Measurements from ENCODE around the gene HECTD1.
A peak's percentile ranks its signal among the peaks of the same experiment; 100 is the strongest.
"Not testable (repeated sequence)": the region's sequence is repeated elsewhere in the genome, so short reads cannot be mapped to it uniquely, and the experiment has no call there.

Gene HECTD1

DNA sequence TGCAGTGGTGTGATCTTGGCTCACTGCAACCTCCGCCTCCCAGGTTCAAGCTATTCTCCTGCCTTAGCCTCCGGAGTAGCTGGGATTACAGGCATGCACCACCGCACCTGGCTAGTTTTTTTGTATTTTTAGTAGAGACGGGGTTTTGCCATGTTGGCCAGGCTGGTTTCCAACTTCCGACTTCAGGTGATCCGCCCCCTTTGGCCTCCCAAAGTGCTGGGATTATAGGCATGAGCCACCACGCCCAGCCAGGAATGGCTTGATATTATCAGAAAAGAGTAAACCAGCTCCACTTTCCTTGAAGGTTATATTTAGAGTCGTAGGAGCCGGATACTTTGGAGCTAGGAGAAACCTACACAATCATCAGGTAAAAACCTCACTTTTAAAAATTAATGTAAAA lies 121.1 kb downstream of the HECTD1 start:
- H3K27me3 Mint-ChIP-seq; H3K36me3 Mint-ChIP-seq (ENCODE audit: insufficient read depth); H3K4me3 Mint-ChIP-seq; ATAC-seq (replicated peaks; ENCODE audit: extremely low read depth, poor library complexity, severe bottlenecking); H3K4me1 Mint-ChIP-seq; H3K27ac Mint-ChIP-seq (ENCODE audit: low read depth); DNase-seq (ENCODE audit: low spot score in 2 of 2); H3K9me3 Mint-ChIP-seq: not testable (repeated sequence)

DNA sequence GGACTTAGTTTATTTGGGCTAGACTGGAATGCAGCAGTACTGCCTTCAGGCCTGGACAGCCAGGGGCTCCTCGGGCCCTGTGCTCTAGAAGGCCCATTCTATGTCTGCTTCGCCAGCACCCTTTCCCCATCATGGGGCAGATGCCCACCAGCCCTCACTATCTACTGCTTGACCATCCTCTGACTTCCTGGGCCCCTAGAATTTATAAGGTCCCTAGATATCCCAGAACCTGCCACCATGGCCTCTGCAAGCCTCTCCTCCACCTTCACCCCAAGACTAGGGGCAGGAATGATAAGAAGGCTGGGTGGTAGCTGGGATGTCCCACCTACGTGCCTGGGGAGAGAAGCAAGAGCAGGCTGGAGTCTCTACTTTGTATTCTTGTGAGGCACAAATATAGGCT lies 122.6 kb downstream of the HECTD1 start:
- peaks cover 12% of the 10 kb centered on the region for H3K36me3 Mint-ChIP-seq (ENCODE audit: insufficient read depth)
- H3K4me3 Mint-ChIP-seq = no peak overlapping the region
- DNase-seq (ENCODE audit: low spot score in 2 of 2) = no peak
- ATAC-seq (replicated peaks; ENCODE audit: extremely low read depth, poor library complexity, severe bottlenecking) = no peak
- no peaks in the 10 kb centered on the region for H3K4me1 Mint-ChIP-seq
- no peaks in the 10 kb centered on the region for H3K27me3 Mint-ChIP-seq
- no peak overlapping the region for H3K27ac Mint-ChIP-seq (ENCODE audit: low read depth)
- H3K9me3 Mint-ChIP-seq = no peaks in the 10 kb centered on the region

GRCh38 chr14:31084385-31084784 lies 123.2 kb downstream of the HECTD1 start:
- no peak overlapping the region for H3K4me3 Mint-ChIP-seq
- H3K27ac Mint-ChIP-seq (ENCODE audit: low read depth) = no peak overlapping the region
- H3K4me1 Mint-ChIP-seq = no peaks in the 10 kb centered on the region
- peaks cover 12% of the 10 kb centered on the region for H3K36me3 Mint-ChIP-seq (ENCODE audit: insufficient read depth)
- H3K27me3 Mint-ChIP-seq = no peaks in the 10 kb centered on the region
- H3K9me3 Mint-ChIP-seq = no peaks in the 10 kb centered on the region
- no peak for DNase-seq (ENCODE audit: low spot score in 2 of 2)
- ATAC-seq (replicated peaks; ENCODE audit: extremely low read depth, poor library complexity, severe bottlenecking) = no peak

DNA sequence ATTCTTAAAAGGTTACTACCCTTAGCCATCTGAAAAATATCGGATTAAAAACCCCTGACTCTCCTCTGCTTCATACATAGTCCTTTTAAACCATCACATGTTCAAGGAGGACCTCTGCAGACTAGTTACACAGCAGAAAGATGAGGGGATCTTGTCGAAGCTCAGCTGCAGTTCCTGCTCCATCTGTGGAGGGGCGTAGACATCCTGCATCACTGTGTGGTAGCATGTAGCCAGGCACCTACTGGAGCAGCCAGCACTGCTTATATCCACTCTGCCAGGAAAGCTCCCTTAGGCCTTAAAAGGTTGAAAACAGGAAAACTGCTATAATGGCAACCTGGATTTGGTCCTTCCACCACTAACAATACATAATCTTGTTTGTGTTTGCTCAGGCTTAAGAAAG lies 123.8 kb downstream of the HECTD1 start:
- ATAC-seq (replicated peaks; ENCODE audit: extremely low read depth, poor library complexity, severe bottlenecking) = no peak
- DNase-seq (ENCODE audit: low spot score in 2 of 2) = no peak
- Mint-ChIP-seq H3K27ac (ENCODE audit: low read depth) (no peak overlapping the region), H3K4me1 (no peaks in the 10 kb centered on the region), H3K9me3 (no peaks in the 10 kb centered on the region), H3K36me3 (ENCODE audit: insufficient read depth) (peaks cover 14% of the 10 kb centered on the region), H3K4me3 (no peak overlapping the region), H3K27me3 (no peaks in the 10 kb centered on the region)

GRCh38 chr14:31080484-31080883 lies 127.1 kb downstream of the HECTD1 start:
- Mint-ChIP-seq H3K36me3 (ENCODE audit: insufficient read depth) (peaks cover 14% of the 10 kb centered on the region), H3K4me3 (no peak overlapping the region), H3K4me1 (no peaks in the 10 kb centered on the region), H3K27ac (ENCODE audit: low read depth) (no peak overlapping the region), H3K27me3 (no peaks in the 10 kb centered on the region), H3K9me3 (no peaks in the 10 kb centered on the region)
- DNase-seq (ENCODE audit: low spot score in 2 of 2) (no peak), ATAC-seq (replicated peaks; ENCODE audit: extremely low read depth, poor library complexity, severe bottlenecking) (no peak)

DNA sequence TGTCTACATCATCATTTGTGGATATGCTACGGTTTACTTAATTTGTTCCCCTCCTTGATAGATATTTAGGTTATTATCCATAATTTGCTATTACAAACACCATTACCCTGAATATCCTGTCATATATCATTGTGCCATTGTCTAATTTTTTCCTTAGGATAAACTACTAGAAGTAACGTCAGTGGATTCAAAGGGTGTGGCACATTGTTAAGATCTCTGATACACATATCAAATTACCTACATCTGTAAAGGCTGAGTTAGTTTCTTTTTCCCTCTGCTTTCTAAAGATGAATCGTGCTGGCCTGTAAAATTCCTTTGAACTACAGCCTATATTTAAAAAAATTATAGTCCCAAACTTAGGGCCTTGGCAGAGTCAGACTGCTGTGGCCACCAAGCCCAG lies 127.5 kb downstream of the HECTD1 start:
- no peaks in the 10 kb centered on the region for H3K4me1 Mint-ChIP-seq
- peaks cover 3% of the 10 kb centered on the region for H3K9me3 Mint-ChIP-seq
- H3K4me3 Mint-ChIP-seq = no peak overlapping the region
- ATAC-seq (replicated peaks; ENCODE audit: extremely low read depth, poor library complexity, severe bottlenecking) (no peak), DNase-seq (ENCODE audit: low spot score in 2 of 2) (no peak)
- no peaks in the 10 kb centered on the region for H3K27me3 Mint-ChIP-seq
- peaks cover 13% of the 10 kb centered on the region for H3K36me3 Mint-ChIP-seq (ENCODE audit: insufficient read depth)
- H3K27ac Mint-ChIP-seq (ENCODE audit: low read depth) = no peak overlapping the region

DNA sequence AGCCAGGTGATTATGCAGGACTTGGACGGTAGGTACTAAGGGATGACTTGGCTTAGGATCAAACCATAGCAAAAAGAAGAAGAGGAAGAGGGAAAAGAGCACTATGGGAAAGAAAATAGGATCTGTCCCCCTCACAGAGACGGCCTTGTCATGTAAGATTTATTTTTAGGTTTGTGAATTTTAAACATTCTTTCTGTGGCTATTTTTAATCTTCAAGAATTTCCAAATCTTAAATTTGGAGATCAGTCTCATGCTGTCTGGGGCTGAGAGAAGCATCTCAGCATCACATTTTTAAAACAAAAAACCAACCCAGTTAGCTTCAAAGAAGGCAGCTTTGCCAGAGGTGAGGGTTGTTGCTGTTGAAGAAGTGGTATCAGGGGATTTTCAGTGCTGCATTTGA lies 128.8 kb downstream of the HECTD1 start:
- peaks cover 12% of the 10 kb centered on the region for H3K36me3 Mint-ChIP-seq (ENCODE audit: insufficient read depth)
- DNase-seq (ENCODE audit: low spot score in 2 of 2) (no peak), ATAC-seq (replicated peaks; ENCODE audit: extremely low read depth, poor library complexity, severe bottlenecking) (no peak)
- H3K9me3 Mint-ChIP-seq = peaks cover 5% of the 10 kb centered on the region
- no peaks in the 10 kb centered on the region for H3K4me1 Mint-ChIP-seq
- no peak overlapping the region for H3K4me3 Mint-ChIP-seq
- no peak overlapping the region for H3K27ac Mint-ChIP-seq (ENCODE audit: low read depth)
- no peaks in the 10 kb centered on the region for H3K27me3 Mint-ChIP-seq

- peaks cover 15% of the 10 kb centered on the region for H3K36me3 Mint-ChIP-seq (ENCODE audit: insufficient read depth)
- peak overlapping the region; percentile 1 for H3K27ac Mint-ChIP-seq (ENCODE audit: low read depth)
- ATAC-seq (replicated peaks; ENCODE audit: extremely low read depth, poor library complexity, severe bottlenecking) (no peak), DNase-seq (ENCODE audit: low spot score in 2 of 2) (no peak)
- no peaks in the 10 kb centered on the region for H3K4me1 Mint-ChIP-seq
- H3K4me3 Mint-ChIP-seq = no peak overlapping the region
- no peaks in the 10 kb centered on the region for H3K27me3 Mint-ChIP-seq
- H3K9me3 Mint-ChIP-seq = peaks cover 5% of the 10 kb centered on the region
These were observed 132.4 kb downstream of the HECTD1 start for GRCh38 chr14:31075144-31075543.

DNA sequence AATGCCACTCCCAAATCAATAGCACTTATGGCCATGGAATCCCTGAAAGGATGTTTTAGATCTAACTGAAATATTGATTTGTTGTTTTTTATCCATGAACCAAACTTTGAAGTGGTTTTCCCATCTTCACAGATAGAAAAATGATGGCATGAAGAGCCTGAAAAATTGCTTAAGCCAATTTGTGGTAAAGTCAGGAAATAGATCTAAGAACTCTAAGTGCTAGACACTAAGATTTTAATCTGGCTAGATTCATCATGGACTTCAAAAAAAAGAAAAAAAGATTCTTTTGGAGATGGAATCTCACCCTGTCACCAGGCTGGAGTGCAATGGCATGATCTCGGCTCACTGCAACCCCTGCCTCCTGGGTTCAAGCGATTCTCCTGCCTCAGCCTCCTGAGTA lies 136.4 kb downstream of the HECTD1 start:
- DNase-seq (ENCODE audit: low spot score in 2 of 2) = no peak

GRCh38 chr14:31070431-31070830 lies 137.2 kb downstream of the HECTD1 start:
- H3K27me3 Mint-ChIP-seq = no peaks in the 10 kb centered on the region
- peaks cover 5% of the 10 kb centered on the region for H3K9me3 Mint-ChIP-seq
- no peak overlapping the region for H3K4me3 Mint-ChIP-seq
- H3K27ac Mint-ChIP-seq (ENCODE audit: low read depth) = no peak overlapping the region
- no peak for DNase-seq (ENCODE audit: low spot score in 2 of 2)
- no peak for ATAC-seq (replicated peaks; ENCODE audit: extremely low read depth, poor library complexity, severe bottlenecking)
- H3K36me3 Mint-ChIP-seq (ENCODE audit: insufficient read depth) = peaks cover 22% of the 10 kb centered on the region
- H3K4me1 Mint-ChIP-seq = no peaks in the 10 kb centered on the region

More for the DNA sequence above, 136.4 kb downstream of the HECTD1 start:
- Mint-ChIP-seq H3K4me3 (no peak overlapping the region), H3K9me3 (peaks cover 5% of the 10 kb centered on the region), H3K36me3 (ENCODE audit: insufficient read depth) (peaks cover 22% of the 10 kb centered on the region), H3K4me1 (no peaks in the 10 kb centered on the region), H3K27me3 (no peaks in the 10 kb centered on the region), H3K27ac (ENCODE audit: low read depth) (no peak overlapping the region)
- no peak for ATAC-seq (replicated peaks; ENCODE audit: extremely low read depth, poor library complexity, severe bottlenecking)

GRCh38 chr14:31069343-31069742 lies 138.2 kb downstream of the HECTD1 start:
- H3K36me3 Mint-ChIP-seq (ENCODE audit: insufficient read depth) = peaks cover 18% of the 10 kb centered on the region
- DNase-seq (ENCODE audit: low spot score in 2 of 2) = no peak
- no peak for ATAC-seq (replicated peaks; ENCODE audit: extremely low read depth, poor library complexity, severe bottlenecking)
- H3K4me3 Mint-ChIP-seq = no peak overlapping the region
- H3K4me1 Mint-ChIP-seq = no peaks in the 10 kb centered on the region
- H3K9me3 Mint-ChIP-seq = no peaks in the 10 kb centered on the region
- H3K27me3 Mint-ChIP-seq = no peaks in the 10 kb centered on the region
- H3K27ac Mint-ChIP-seq (ENCODE audit: low read depth) = no peak overlapping the region

DNA sequence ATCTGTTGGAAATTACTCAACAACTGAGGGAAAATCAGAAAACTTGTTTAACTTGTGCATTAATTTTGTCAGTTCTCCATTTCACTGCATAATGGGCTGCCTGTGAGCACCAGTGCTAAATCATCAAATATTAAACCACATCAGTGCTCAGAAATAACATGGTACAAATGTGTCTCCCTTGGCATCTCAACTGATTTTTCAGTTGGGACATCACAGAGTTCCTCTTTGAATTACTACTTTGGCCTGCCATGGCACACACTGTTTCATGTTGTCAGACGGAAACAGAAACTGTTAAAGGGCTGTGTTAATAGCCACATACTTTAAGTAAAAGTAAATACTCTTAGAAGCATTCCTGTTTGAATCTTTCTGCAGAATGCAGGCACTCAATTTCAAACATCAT lies 139.4 kb downstream of the HECTD1 start:
- H3K4me1 Mint-ChIP-seq = no peaks in the 10 kb centered on the region
- DNase-seq (ENCODE audit: low spot score in 2 of 2) (no peak), ATAC-seq (replicated peaks; ENCODE audit: extremely low read depth, poor library complexity, severe bottlenecking) (no peak)
- H3K36me3 Mint-ChIP-seq (ENCODE audit: insufficient read depth) = peaks cover 16% of the 10 kb centered on the region
- H3K27ac Mint-ChIP-seq (ENCODE audit: low read depth) = no peak overlapping the region
- no peaks in the 10 kb centered on the region for H3K27me3 Mint-ChIP-seq
- H3K4me3 Mint-ChIP-seq = no peak overlapping the region
- H3K9me3 Mint-ChIP-seq = no peaks in the 10 kb centered on the region

DNA sequence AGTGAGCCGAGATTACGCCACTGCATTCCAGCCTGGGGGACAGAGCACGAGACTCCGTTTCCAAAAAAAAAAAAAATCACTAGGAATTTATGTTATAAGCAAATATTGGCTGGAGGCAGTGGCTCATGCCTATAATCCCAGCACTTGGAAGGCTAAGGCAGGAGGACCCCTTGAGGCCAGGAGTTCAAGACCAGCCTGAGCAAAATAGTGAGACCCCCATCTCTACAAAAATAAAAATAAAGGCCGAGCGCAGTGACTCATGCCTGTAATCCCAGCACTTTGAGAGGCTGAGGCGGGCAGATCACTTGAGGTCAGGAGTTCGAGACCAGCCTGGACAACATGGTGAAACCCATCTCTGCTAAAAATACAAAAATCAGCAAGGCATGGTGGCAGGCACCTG lies 144.7 kb downstream of the HECTD1 start:
- H3K9me3 Mint-ChIP-seq; H3K27me3 Mint-ChIP-seq; H3K36me3 Mint-ChIP-seq (ENCODE audit: insufficient read depth); DNase-seq (ENCODE audit: low spot score in 2 of 2); H3K27ac Mint-ChIP-seq (ENCODE audit: low read depth); H3K4me3 Mint-ChIP-seq; ATAC-seq (replicated peaks; ENCODE audit: extremely low read depth, poor library complexity, severe bottlenecking): not testable (repeated sequence)
- H3K4me1 Mint-ChIP-seq = peaks cover 12% of the 10 kb centered on the region

- Mint-ChIP-seq H3K36me3 (ENCODE audit: insufficient read depth) (no peaks in the 10 kb centered on the region), H3K9me3 (no peaks in the 10 kb centered on the region), H3K27me3 (no peaks in the 10 kb centered on the region), H3K4me3 (no peak overlapping the region), H3K27ac (ENCODE audit: low read depth) (no peak overlapping the region), H3K4me1 (peaks cover 13% of the 10 kb centered on the region)
- DNase-seq (ENCODE audit: low spot score in 2 of 2) (no peak), ATAC-seq (replicated peaks; ENCODE audit: extremely low read depth, poor library complexity, severe bottlenecking) (no peak)
These were observed 147.2 kb downstream of the HECTD1 start for GRCh38 chr14:31060253-31060875.
